Amygdala (tissue), 56 donors: Measurements from ENCODE around the gene CPSF3.
A peak's percentile ranks its signal among the peaks of the same experiment; 100 is the strongest.

Source experiments
- DNase-seq, 56 donors: peaks; one replicate each; lab custom pipeline; 2025; lab: John Stamatoyannopoulos, UW

CPSF3 gene

DNA sequence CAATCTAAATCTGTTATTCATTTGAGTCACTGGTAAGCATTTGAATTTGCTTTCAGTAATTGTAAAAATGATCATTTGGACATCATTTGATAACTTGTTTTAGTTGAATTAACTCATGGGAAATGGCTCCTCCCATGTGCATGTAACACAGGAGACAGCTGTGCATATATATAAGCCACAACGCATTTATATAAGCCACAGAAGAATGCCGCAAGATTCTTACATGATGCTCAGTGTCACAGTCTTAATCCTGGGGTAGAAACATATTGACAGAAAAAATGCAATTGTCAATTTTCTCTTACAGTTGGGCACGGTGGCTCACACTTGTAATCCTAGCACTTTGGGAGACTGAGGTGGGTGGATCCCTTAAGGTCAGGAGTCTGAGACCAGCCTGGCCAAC lies 37.6 kb downstream of the CPSF3 start:
- DNase-seq: no peak

DNA sequence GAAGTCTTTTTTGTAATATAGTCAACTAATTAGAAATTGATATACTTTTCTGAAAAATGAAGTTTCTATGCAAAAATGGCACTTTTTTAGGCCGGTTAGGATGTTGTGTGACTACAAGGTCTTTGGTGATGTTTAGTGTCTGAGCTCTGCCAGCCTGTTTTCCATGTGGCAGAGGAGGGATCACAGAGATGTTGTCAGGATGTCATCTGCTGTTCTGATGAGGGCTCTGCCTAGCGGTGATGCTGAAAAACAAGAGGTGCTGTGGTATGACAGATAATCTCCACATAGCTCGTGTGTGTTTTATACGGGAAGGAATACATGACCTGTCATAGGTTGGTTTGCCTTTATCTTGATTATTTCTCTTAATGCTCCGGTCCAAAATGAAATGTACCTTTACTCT lies 38.9 kb downstream of the CPSF3 start:
- no peak for DNase-seq

DNA sequence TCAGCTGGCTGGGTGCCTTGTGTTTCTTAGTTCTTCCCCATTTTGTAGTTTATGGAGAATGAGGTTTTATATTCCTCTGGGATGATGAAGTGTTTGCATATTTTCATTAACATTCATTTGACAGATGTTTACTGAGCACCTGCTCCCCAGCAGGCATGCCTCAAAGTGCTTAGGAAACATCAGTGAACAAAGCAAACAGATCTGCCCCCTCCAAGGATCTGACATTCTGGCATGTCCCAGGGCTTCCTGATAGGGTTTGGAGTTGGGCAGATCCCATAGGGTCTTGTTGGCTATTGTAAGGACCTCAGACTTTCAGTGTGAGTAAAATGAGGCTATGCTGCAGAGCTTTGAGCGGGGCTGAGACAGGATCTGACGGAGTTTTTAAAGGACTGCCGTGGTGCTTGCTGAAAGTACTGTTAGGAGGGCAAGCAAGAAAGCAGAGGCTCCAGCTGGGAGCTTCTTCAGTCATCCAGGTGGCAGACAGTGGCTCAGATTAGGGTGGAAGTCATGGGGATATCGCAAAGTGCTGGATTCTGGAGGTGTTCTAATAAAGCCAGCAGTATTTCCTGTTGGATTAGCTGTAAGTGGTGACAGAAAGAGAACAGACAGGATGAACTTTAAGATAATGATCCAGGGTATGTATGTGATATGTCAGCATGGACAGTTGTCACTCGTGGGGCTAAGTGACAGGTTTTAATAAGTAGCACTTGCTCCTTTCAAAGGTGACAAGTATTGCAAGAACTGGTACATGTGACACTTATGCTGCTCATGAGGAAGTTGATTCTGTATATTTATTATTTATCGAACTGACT lies 39.6 kb downstream of the CPSF3 start:
- DNase-seq: no peak

DNA sequence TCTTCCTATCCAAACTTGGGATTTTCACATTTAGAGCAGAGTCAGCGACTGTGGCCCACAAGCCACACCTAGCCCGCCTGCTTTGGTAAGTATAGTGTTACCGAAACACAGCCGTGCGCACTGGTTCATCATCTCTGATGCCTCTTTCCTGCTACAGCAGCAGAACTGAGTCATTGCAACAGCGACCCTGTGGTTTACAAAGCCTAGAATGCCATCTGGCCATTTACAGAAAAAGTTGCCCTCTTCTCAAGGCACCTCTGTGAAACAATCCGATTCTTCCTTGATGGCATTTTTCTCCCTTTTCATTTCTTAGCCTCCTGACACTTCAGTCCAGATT lies 40.2 kb downstream of the CPSF3 start:
- no peak for DNase-seq

DNA sequence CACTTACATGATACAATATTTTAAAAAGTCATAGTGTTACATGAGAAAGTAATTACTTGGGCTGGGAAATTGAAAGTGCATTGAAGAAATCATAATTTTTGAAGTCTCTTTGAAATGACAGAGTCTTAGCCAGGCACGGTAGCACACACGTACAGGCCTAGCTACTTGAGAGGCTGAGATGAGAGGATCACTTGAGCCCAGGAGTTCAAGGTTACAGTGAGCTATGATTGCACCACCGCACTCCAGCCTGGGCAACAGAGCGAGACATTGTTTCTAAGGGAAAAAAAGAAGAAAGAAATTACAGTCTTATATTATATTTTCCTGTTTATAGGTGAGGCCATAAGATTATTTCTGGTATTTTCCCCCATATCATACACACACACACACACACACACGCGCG lies 41.7 kb downstream of the CPSF3 start:
- DNase-seq: no peak

DNA sequence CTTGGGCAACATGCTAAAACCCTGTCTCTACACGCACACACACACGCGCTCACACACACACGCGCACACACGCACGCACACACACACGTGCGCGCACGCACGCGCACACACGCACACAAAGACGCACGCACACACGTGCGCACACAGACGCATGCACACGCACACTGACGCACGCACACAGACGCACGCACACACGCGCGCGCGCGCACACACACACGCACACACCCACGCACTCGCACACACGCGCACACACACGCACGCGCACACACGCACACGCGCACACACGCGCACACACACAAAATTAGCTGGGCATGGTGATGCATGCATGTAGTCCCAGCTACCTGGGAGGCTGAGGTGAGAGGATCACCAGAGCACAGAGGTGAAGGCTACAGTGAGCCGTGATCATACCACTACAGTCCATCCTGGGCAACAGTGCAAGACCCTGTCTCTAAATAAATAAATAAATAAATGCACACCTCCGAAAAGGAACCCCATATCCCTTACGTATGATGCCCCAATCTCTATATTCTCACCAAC lies 42.8 kb downstream of the CPSF3 start:
- no peak for DNase-seq

DNA sequence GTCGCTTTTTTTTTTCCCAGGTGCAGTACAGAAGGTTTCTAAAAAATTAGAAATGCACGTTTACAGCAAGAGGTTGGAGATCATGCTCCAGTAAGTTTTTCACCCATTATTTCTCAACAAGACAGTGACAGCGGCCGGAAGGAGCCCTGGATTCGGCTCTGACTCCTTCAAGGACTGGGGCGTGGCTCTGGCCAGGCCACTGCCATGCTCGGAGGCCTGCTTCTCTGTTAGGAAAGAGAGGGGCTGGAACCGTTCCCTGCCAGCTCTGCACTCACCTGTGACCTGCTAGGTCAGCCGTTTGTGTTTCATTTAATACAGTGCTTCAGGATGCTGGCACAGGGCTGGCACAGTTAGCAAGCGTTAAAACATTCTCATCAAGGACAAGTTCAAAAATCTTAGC lies 44.2 kb downstream of the CPSF3 start:
- no peak for DNase-seq

DNA sequence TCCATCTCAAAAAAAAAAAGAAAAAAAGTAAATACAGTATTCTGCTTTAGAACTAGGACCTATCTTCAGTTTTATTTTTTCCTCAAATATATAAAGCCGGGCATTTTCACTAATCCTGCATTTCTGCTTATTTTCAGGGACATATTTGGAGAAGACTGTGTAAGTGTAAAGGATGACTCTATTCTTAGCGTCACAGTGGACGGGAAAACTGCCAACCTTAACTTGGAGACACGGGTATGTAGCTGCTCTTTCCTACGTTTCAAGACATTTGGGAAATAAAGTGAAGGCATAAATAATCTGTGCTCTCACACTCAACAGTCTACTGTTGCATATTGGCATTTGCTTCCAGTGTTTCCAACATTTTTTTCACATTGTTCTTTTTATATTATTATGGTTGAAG lies 47.8 kb downstream of the CPSF3 start:
- DNase-seq: peak in 4 of 56 donors; percentile 7 to 35 (median 14)

DNA sequence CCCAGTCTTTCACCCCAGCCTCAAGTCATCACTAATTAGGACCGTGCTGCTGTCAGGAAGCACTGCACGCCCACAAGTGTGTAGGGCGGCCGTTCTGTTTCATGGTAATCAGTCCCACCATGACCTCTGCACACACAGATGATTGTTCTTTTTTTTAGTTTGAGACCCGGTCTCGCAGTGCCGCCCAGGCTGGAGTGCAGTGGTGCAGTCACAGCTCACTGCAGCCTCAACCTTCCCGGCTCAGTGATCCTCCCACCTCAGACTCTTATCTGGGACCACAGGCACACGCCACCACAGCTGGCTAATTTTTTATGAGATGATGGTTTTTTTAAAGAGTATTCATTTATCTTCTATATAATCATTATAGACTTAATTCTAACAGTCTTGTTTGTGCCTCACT lies 49.1 kb downstream of the CPSF3 start:
- no peak for DNase-seq

DNA sequence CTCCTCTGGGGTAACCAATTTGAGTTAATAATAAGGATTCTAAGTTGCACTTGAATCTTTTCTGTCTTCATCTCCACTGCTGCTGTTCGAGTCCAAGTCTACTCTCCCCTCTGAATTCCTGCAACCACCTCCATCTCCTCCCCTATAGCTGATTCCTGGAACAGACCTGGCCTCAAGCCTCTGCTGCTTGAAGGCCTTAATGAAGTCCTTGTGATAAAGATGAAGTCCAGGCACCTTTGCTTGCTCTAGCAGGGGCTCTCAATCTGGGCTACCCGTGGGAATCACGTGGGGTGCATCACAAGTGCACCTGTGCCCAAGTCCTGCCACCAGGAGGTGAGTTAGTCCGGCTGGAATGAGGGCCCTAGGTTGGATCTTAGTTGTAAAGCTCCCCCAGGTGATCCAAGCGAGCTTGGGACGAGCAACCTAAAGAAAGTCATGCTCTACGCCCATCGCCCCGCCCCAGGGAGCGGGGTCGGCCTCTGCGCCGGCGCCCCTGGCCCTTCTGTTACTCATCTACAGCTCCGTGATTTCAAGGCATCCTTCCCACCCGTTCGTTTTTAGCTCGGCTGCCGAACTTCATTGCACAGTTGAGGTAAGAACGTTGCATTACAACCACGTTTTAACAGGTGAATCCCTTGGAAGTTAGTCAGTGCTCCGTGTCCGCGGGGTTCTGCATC lies 50.0 kb downstream of the CPSF3 start:
- peak in 3 of 56 donors; percentile 29 to 52 (median 39) for DNase-seq

DNA sequence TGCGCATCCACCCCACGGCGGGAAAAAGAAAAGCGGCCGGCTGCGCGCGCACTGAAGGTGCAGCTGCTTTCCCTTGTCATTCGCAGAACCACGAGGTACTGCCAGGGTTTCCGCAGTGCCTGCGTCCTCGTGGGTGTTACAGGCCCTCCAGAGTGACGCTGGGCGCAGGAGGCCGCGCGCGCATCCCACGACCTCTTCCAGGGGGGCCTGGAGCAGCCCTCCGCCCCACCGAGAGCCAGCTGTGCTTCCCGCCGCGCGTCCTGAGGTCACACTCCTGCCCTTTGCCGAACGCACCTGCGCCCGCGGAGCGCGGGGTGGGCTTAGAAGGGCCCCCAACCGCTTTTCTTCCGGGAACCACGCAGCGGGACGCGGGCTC lies 50.5 kb downstream of the CPSF3 start:
- peak in 39 of 56 donors; percentile 13 to 73 (median 50) for DNase-seq

DNA sequence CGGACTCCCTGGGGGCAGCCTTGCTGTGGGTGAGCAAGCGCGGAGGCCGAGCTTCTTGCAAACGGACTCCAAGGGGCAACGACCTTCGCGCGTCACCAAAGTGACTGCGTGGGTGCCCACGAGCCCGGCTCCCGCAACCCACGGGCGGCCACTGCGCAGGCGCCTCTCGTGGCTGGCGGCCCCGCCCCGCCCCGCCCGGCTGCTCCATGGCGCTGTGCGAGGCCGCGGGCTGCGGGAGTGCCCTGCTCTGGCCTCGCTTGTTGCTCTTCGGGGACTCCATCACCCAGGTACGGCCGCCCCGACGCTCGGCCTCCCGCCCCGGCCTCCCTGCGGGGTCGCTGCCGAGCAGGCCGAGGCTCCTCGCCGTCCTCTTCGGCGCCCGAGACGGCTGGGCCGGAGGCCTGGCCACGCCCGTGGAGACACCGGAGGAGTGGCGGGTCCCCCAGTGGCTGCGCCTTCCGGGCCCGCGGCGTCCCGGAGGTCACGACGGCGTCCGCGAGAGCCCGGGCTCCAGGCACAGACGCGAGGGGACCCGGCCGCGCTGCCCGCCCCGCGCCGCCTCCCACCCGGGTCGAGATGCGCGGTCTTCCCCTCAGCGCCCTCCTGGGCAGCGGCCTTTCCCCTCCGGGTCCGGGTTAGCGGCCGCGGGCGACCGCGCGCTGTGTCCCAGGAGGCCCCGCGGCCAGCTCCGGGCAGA lies 51.1 kb downstream of the CPSF3 start, which contains the start of gene IAH1:
Gene IAH1 (plus strand): TSS at position 191 of the 697 bp plus-strand sequence. CDS start 16 bp downstream, at position 207.
- DNase-seq: peak in 48 of 56 donors; percentile 19 to 84 (median 60)

DNA sequence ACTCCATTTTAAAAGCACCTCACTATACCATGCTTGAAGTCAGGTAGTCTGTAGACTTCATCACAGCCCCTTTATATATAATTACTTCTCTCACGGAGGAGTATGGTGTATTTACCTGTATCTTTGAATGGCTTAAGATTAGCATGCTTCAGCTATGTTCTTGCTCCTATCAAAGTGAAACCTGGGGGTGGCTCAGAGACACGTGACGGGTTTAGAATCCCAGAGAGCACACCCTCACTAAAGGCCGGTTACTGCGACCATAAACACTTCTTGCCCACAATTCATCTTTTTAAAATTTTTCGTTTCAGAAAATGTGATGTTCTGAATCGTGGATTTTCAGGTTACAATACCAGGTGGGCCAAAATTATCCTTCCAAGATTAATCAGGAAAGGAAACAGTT lies 54.5 kb downstream of the CPSF3 start:
- DNase-seq: no peak

DNA sequence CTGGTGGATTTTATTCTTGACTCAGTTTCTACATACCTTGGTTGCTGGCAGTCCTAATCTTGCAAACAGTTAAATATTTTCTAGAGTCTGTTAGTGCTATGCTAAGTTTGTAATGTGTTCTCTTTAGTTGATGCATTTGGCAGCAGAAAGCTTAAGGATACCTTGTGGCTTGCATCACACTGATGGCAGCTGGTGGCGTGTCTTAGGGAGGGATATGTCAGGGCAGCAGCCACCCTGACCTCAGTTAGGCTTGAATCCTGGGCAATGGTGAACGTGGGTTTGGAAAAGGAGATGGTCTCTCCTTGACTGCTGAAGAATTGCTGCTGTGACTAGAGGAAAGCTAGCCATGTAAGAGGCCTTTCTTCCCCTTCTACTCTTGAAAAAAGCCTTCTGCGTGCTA lies 55.1 kb downstream of the CPSF3 start:
- no peak for DNase-seq

DNA sequence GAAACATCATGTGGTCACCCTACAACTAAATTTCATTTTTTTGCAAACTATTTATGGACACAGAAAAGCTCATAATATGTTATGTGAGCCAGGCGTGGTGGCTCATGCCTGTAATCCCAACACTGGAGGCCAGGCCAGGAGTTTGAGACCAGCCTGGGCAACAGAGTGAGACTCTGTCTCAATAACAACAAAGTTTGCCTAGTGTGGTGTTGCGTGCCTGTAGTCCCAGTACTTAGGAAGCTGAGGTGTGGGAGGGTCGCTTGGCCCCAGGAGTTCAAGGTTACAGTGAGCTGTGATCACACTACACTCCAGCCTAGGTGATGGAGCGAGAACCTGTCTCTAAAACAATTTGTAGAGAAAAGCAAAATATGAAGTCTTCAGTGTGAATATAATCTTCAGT lies 56.7 kb downstream of the CPSF3 start:
- no peak for DNase-seq

DNA sequence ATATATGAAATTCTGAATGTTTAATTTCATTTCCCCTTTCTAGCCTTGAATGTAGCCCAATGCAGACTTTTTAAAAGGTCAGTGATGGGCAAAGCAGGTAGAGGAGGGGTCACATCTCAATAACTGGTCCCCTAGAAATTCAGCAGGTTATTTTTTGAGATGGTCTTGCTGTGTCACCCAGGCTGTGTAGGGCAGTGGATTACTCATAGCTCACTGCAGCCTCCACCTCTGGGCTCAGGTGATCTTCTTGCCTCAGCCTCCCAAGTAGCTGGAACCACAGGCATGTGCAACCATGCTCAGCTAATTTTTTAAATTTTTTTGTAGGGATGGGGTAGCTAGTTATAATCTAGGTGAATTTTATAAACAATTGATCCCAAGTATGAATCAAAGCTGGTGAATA lies 59.7 kb downstream of the CPSF3 start:
- DNase-seq: no peak

DNA sequence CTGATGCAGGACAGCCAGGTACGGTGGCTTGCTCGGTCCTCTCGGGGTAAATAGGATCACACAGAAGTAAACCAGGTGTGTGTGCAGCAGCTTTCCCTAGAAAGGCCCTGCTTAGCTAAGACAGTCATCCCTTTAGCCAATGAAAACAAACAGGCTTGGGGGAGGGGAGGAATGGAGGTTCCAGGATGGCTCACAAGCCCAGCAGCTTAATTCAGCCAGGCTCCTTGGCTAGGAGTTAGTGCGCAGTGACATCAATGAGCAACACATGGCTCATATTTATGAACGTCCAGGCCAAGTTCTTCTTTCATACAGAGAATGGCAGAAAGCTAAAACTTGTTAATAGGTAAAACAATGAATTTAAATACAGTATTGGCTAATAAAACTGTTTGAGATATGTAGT lies 61.1 kb downstream of the CPSF3 start:
- no peak for DNase-seq

DNA sequence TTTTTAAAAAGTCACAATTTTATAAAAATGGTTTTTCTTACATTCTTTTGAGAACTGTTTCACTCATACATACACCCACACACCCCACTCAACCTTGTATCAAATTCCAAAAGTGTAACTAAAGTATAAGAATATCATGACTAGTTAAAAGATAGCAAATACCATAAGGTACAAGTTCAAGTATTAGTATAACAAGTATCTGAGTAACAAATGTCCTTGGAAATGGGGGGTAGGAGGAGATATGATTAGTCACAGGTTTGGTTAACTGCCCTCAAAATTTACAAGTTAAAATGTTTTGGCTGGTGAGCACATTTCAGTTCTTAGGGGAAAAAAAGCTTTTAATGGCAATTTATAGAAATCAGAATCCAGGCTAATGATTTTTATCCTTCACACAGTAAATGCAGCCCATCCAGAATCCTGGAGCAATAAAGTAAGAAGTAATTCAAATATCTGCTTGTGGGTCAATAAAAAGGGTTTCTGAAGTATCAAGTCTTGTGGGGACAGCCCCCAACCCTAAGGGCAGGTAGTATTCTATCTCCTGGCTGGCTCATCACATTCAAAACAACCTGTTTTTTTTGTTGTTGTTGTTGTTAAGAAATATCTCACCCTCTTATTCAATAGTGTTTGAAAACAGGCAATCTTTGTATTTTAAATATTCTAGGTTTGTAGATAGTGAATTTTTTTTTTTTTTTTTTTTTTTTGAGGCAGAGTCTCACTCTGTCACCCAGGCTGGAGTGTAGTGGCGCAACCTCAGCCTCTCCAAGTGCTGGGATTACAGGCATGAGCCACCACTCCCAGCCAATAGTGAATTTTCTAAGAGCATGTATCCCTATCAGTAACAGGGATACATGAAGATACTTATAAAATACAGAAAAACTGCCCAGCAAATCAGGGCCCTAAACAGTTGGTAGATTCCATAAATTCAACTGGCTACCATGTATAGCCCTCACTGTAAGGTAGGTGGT lies 65.4 kb downstream of the CPSF3 start:
- no peak for DNase-seq

DNA sequence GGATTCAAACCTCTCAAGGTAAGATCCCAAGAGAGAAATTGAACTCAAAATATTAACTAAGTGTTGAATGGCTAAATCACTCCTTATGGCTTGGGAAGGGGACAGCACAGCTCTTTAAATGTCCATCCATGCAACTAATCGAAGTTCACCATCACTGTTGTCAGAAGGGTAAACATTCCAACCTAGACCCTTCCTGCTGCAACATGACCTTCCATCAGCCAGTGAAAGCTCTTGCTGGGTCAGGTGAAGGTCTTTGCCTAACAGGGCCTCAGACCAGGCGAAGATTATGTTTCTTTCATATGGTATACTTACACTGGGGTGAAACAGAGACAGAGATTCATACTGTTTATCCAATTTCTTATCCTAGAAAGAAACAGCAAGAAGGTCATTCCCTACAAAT lies 67.3 kb downstream of the CPSF3 start:
- DNase-seq: no peak

DNA sequence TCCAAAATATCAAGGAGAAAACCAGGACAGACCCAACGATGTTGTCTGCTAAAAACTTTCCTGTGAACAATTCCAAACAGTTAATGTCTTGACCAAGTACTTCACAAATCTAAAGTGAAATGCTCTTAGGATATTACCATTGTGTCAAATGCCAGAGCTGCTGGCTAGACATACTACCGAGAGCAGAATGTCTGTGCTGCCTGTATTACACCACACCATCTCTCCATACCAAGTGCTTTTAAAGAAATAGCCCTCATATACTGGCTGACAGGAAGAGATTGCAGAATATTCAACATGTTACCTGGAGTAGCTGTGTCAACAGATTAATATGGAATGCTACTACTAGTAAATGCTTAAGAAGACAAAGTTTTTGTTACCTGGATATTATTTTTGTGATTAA lies 69.5 kb downstream of the CPSF3 start:
- DNase-seq: no peak
